Thymus (tissue), 11 donors: Measurements from ENCODE around the gene GDF3. TPM values are rescaled to one million over a fixed set of nuclear protein-coding genes. Genes with fewer than 3 reads are reported as not detected.
"Not testable (repeated sequence)": the region's sequence is repeated elsewhere in the genome, so short reads cannot be mapped to it uniquely, and the experiment has no call there.

Source experiments
- DNase-seq, 9 donors: peaks; one replicate each; pipeline ENCODE4 v3.0.0-alpha.2; 2013; ENCODE audit warnings: low spot score in 9 of 9, low read depth in 6 of 9, missing footprints in 1 of 9
- H3K27ac ChIP-seq, 2 donors: one replicate each; pipeline ENCODE4 v1.5.1; 2013; ENCODE audit warnings: control low read depth in 1 of 2, low read depth in 1 of 2, low read length in 1 of 2, mild to moderate bottlenecking in 1 of 2, moderate library complexity in 1 of 2
- H3K27me3 ChIP-seq, 2 donors: one replicate each; pipeline ENCODE4 v1.5.1; 2013; ENCODE audit warnings: low read length in 1 of 2; ENCODE audit not compliant: control insufficient read depth in 2 of 2, insufficient read depth in 1 of 2
- H3K36me3 ChIP-seq, 2 donors: one replicate each; pipeline ENCODE4 v1.5.1; 2013; ENCODE audit warnings: low read length in 1 of 2, mild to moderate bottlenecking in 1 of 2, moderate library complexity in 1 of 2; ENCODE audit not compliant: control insufficient read depth in 2 of 2, insufficient read depth in 2 of 2
- H3K4me1 ChIP-seq, 2 donors: one replicate each; pipeline ENCODE4 v1.5.1; 2013; ENCODE audit warnings: low read length in 2 of 2; ENCODE audit not compliant: control insufficient read depth in 2 of 2, insufficient read depth in 2 of 2
- H3K4me3 ChIP-seq, 2 donors: one replicate each; pipeline ENCODE4 v1.5.1; 2013; ENCODE audit warnings: low read length in 2 of 2, control low read depth in 1 of 2, mild to moderate bottlenecking in 1 of 2
- H3K9me3 ChIP-seq, 2 donors: one replicate each; pipeline ENCODE4 v1.5.1; 2013; ENCODE audit warnings: low read length in 1 of 2, mild to moderate bottlenecking in 1 of 2; ENCODE audit not compliant: control insufficient read depth in 2 of 2, insufficient read depth in 1 of 2
- WGBS: extraction: QIAGEN DNeasy Blood & Tissue Kit; methylation state at CpG from one replicate; pipeline ENCODE4 v1.1.7; 2013; 5-methylcytosine and 5-hydroxymethylcytosine counted together
- polyA plus RNA-seq: library from polyadenylated mRNA; stranded (reverse); fragments of 200-250 nt; gene quantifications from one replicate; pipeline ENCODE4 v1.2.3, GENCODE V29; 2013
- total RNA-seq: library from RNA; stranded (reverse); fragments of 120-200 nt; gene quantifications from one replicate; pipeline ENCODE4 v1.2.4, GENCODE V29; 2013
- donor health status: healthy.

GDF3 gene
- total and polyA plus RNA-seq, 2 donors = 0.24 to 0.37 TPM

GRCh38 chr12:7645395-7646177 lies 50.0 kb downstream of the GDF3 start:
- DNase-seq = peak in 2 of 9 donors; percentile 21 to 60

GRCh38 chr12:7642876-7643309 lies 52.7 kb downstream of the GDF3 start:
- Histone ChIP-seq H3K27me3 (no peaks in the 10 kb centered on the region), H3K27ac (no peak overlapping the region), H3K9me3 (no peaks in the 10 kb centered on the region), H3K4me3 (no peak overlapping the region), H3K4me1 (peaks cover 17 to 43% of the 10 kb centered on the region in 2 donors), H3K36me3 (no peaks in the 10 kb centered on the region)
- no peak for DNase-seq
- WGBS = 78% methylated on average over 8 of the region's 8 CpGs

More at GRCh38 chr12:7645395-7646177, 50.0 kb downstream of the GDF3 start:
- H3K4me1 ChIP-seq = peaks cover 12 to 21% of the 10 kb centered on the region in 2 donors
- no peaks in the 10 kb centered on the region for H3K9me3 ChIP-seq
- H3K27me3 ChIP-seq = no peaks in the 10 kb centered on the region
- H3K36me3 ChIP-seq = no peaks in the 10 kb centered on the region
- H3K27ac ChIP-seq = no peak overlapping the region
- 53% methylated on average over 8 of the region's 8 CpGs for WGBS
- H3K4me3 ChIP-seq = no peak overlapping the region

GRCh38 chr12:7642287-7642686 lies 53.3 kb downstream of the GDF3 start:
- no peaks in the 10 kb centered on the region for H3K9me3 ChIP-seq
- WGBS = 95% methylated on average over 1 of the region's 1 CpG
- DNase-seq = no peak
- H3K36me3 ChIP-seq = no peaks in the 10 kb centered on the region
- H3K27ac ChIP-seq = no peak overlapping the region
- H3K4me1 ChIP-seq = peaks cover 17 to 43% of the 10 kb centered on the region in 2 donors
- no peak overlapping the region for H3K4me3 ChIP-seq
- no peaks in the 10 kb centered on the region for H3K27me3 ChIP-seq

GRCh38 chr12:7640123-7640995 lies 55.2 kb downstream of the GDF3 start:
- Histone ChIP-seq H3K4me3 (peak overlapping the region in 1 of 2 donors; percentile 30), H3K4me1 (peaks cover 17 to 43% of the 10 kb centered on the region in 2 donors), H3K27ac (peak overlapping the region; percentile 55 to 89)
- H3K27me3 ChIP-seq, H3K9me3 ChIP-seq, H3K36me3 ChIP-seq: not testable (repeated sequence)
- DNase-seq = peak in 8 of 9 donors; percentile 40 to 91 (median 68)
- WGBS = 22% methylated on average over 40 of the region's 40 CpGs

Other genes with a start within 250 kb of the GDF3 start
- gene CD163, start 192.0 kb downstream of the GDF3 start, total RNA-seq = 14.9 TPM
- 132 TPM for gene CD163, start 192.0 kb downstream of the GDF3 start, polyA plus RNA-seq
- gene APOBEC1, start 29.9 kb downstream of the GDF3 start, total RNA-seq = 0.09 TPM
- 0.11 TPM for gene APOBEC1, start 29.9 kb downstream of the GDF3 start, polyA plus RNA-seq
- 0.19 TPM for gene DPPA3, start 15.7 kb upstream of the GDF3 start, total RNA-seq
- 0.57 TPM for gene DPPA3, start 15.7 kb upstream of the GDF3 start, polyA plus RNA-seq
- 1.4 TPM for gene CLEC4C, start 51.6 kb upstream of the GDF3 start, total RNA-seq
- gene CLEC4C, start 51.6 kb upstream of the GDF3 start, polyA plus RNA-seq = 0.82 TPM
- not detected for gene NANOGNB, start 69.4 kb upstream of the GDF3 start, total RNA-seq
- not detected for gene NANOGNB, start 69.4 kb upstream of the GDF3 start, polyA plus RNA-seq
- gene NANOG, start 93.6 kb upstream of the GDF3 start, total RNA-seq = 0.05 TPM
- 0.02 TPM for gene NANOG, start 93.6 kb upstream of the GDF3 start, polyA plus RNA-seq
- 0.19 TPM for gene SLC2A14, start 177.1 kb upstream of the GDF3 start, total RNA-seq
- 0.07 TPM for gene SLC2A14, start 177.1 kb upstream of the GDF3 start, polyA plus RNA-seq
- 37.6 TPM for gene SLC2A3, start 240.4 kb upstream of the GDF3 start, total RNA-seq
- gene SLC2A3, start 240.4 kb upstream of the GDF3 start, polyA plus RNA-seq = 14.9 TPM